ENCODE data around the gene PDGFRB.

The PDGFRB gene

GRCh38 chr5:150065886-150066285, 89.8 kb downstream of the PDGFRB start:
- DNase-seq (ENCODE audit: low read depth), result no peak

GRCh38 chr5:150065346-150065745, 90.3 kb downstream of the PDGFRB start:
- no peak for DNase-seq (ENCODE audit: low read depth)

- DNase-seq (ENCODE audit: low read depth), result no peak
Observed at GRCh38 chr5:150064681-150065220, 90.9 kb downstream of the PDGFRB start.

Measured in stimulated activated CD8-positive, alpha-beta memory T cell treated with anti-CD3 and anti-CD28 coated beads, Interleukin-4, amount 100 ng/mL, for 24 hours (primary cell).